Renal cortical epithelial cell (primary cell): ENCODE results near the gene CCT3. TPM values are rescaled to one million over a fixed set of nuclear protein-coding genes. Genes with fewer than 3 reads are reported as not detected.
"Not testable (repeated sequence)": the region's sequence is repeated elsewhere in the genome, so short reads cannot be mapped to it uniquely, and the experiment has no call there.

ENCODE experiments used
- DNase-seq: peaks from one replicate; pipeline ENCODE4 v3.0.0-alpha.2; 2011; ENCODE audit warnings: low read depth
- total RNA-seq: library from RNA; depleted of rRNA; stranded (reverse); fragments of >200 nt; gene quantifications from 2 replicates; pipeline ENCODE4 v1.2.3, GENCODE V29; 2014

Gene CCT3
- total RNA-seq = 499 and 846 TPM in 2 replicates

GRCh38 chr1:156338180-156338976 is at the start of gene CCT3, which contains the start of gene TSACC:
Gene CCT3 (minus strand): TSS chr1:156338292. CDS start chr1:156338184, 108 bp downstream.
Gene TSACC (plus strand): TSS chr1:156338526. CDS start chr1:156339758, 1,232 bp downstream.
- peak; percentile 99 for DNase-seq

GRCh38 chr1:156387870-156388173 is 49.7 kb upstream of the CCT3 start:
- DNase-seq = no peak

GRCh38 chr1:156386949-156387869 is 49.1 kb upstream of the CCT3 start:
- no peak for DNase-seq

GRCh38 chr1:156386134-156386901 is 48.2 kb upstream of the CCT3 start:
- DNase-seq = no peak

- DNase-seq = peak; percentile 37
Observed at GRCh38 chr1:156385534-156386031, 47.5 kb upstream of the CCT3 start.

GRCh38 chr1:156384658-156385057 is 46.6 kb upstream of the CCT3 start:
- no peak for DNase-seq

- DNase-seq = no peak
Observed at GRCh38 chr1:156384007-156384406, 45.9 kb upstream of the CCT3 start.

- peak; percentile 19 for DNase-seq
Observed at GRCh38 chr1:156383023-156383422, 44.9 kb upstream of the CCT3 start.

- DNase-seq = no peak
Observed at GRCh38 chr1:156382561-156382960, 44.5 kb upstream of the CCT3 start.

- DNase-seq = no peak
Observed at GRCh38 chr1:156379420-156380165, 41.5 kb upstream of the CCT3 start.

- no peak for DNase-seq
Observed at GRCh38 chr1:156378557-156378956, 40.5 kb upstream of the CCT3 start.

- no peak for DNase-seq
Observed at GRCh38 chr1:156376958-156377919, 39.1 kb upstream of the CCT3 start.

- no peak for DNase-seq
Observed at GRCh38 chr1:156376146-156376545, 38.1 kb upstream of the CCT3 start.

GRCh38 chr1:156373546-156373945 is 35.5 kb upstream of the CCT3 start:
- no peak for DNase-seq

GRCh38 chr1:156372876-156373275 is 34.8 kb upstream of the CCT3 start:
- no peak for DNase-seq

- no peak for DNase-seq
Observed at GRCh38 chr1:156372265-156372586, 34.1 kb upstream of the CCT3 start.

GRCh38 chr1:156371553-156372264 is 33.6 kb upstream of the CCT3 start:
- DNase-seq = peak; percentile 59

- DNase-seq = not testable (repeated sequence)
Observed at GRCh38 chr1:156369685-156370286, 31.7 kb upstream of the CCT3 start.
